GM12878 (cell line): ENCODE measurements around the gene MATN3. TPM values are rescaled to one million over a fixed set of nuclear protein-coding genes. Genes with fewer than 3 reads are reported as not detected.

Source experiments
- ATAC-seq: fragments of 200-7000 bp; cut with Tn5 transposase; 3 replicates; pipeline ENCODE4 v1.9.1; 2020; ENCODE audit warnings: mild to moderate bottlenecking, moderate library complexity
- BruUV-seq: library from RNA; stranded (reverse); fragments of 400-500 nt; replicated peaks from 2 replicates; lab custom pipeline; 2021; lab: Mats Ljungman, UMichigan
- CTCF ChIA-PET: fragments of 300-600 bp; sonication (Branson Sonifier 250); formaldehyde crosslinking; extraction: SDS; loops from one replicate; lab custom pipeline; 2021; ENCODE audit warnings: inconsistent platforms; lab: Yijun Ruan, JAX
- POLR2A ChIA-PET: fragments of 350-600 bp; formaldehyde crosslinking; extraction: SDS; loops from one replicate; lab custom pipeline; 2021; ENCODE audit warnings: inconsistent platforms; lab: Charles Lee
- RAD21 ChIA-PET: fragments of 300-600 bp; sonication (Branson Sonifier 250); formaldehyde crosslinking; loops from one replicate; lab custom pipeline; 2023; ENCODE audit warnings: antibody characterized with exemption; ENCODE audit not compliant: unreplicated experiment; lab: Charles Lee
- SMC1A ChIA-PET: fragments of 300-600 bp; sonication (Branson Sonifier 250); formaldehyde crosslinking; loops from one replicate; lab custom pipeline; 2023; ENCODE audit not compliant: unreplicated experiment, uncharacterized antibody; lab: Charles Lee
- DNase-seq: peaks from one replicate; pipeline ENCODE4 v3.0.0-alpha.2; 2011; ENCODE audit warnings: low read depth, low spot score
- FAIRE-seq: peaks from 3 replicates; lab custom pipeline; 2011; peaks lifted over from hg19 to GRCh38; lab: Jason Lieb, UNC
- H2AFZ ChIP-seq: 2 replicates; pipeline ENCODE4 v1.6.0; 2011; ENCODE audit warnings: low read depth, low read length, control low read depth; ENCODE audit not compliant: control insufficient read depth
- H3K27ac ChIP-seq: 2 replicates; pipeline ENCODE4 v1.5.1; 2011; ENCODE audit warnings: control low read depth; ENCODE audit not compliant: control insufficient read depth, insufficient read depth
- H3K27me3 ChIP-seq, 2 experiments: replicated peaks in 1 of 2; 2 replicates each; pipeline versions ENCODE4 v1.6.0 to v1.6.1; 2011; ENCODE audit warnings: low read length in 1 of 2; ENCODE audit not compliant: control insufficient read depth in 2 of 2, insufficient read depth in 2 of 2
- H3K36me3 ChIP-seq, 2 experiments: 2 replicates each; pipeline ENCODE4 v1.5.1; 2011; ENCODE audit warnings: low read length in 1 of 2; ENCODE audit not compliant: control insufficient read depth in 2 of 2, insufficient read depth in 2 of 2
- H3K4me1 ChIP-seq: 2 replicates; pipeline ENCODE4 v1.6.1; 2011; ENCODE audit warnings: mild to moderate bottlenecking, low read length, moderate library complexity, mixed read lengths; ENCODE audit not compliant: control insufficient read depth, insufficient read depth
- H3K4me2 ChIP-seq: 2 replicates; pipeline ENCODE4 v1.6.0; 2011; ENCODE audit warnings: control low read depth; ENCODE audit not compliant: control insufficient read depth, insufficient read depth
- H3K4me3 ChIP-seq: fragments of 200-600 bp; sonication (generic); 2 replicates; pipeline ENCODE4 v1.5.1; 2016
- H3K79me2 ChIP-seq: 2 replicates; pipeline ENCODE4 v1.6.0; 2011; ENCODE audit warnings: low read length; ENCODE audit not compliant: control insufficient read depth, insufficient read depth
- H3K9ac ChIP-seq: 2 replicates; pipeline ENCODE4 v1.8.0; 2011; ENCODE audit warnings: low read length, control low read depth, mixed read lengths; ENCODE audit not compliant: control insufficient read depth, insufficient read depth
- H3K9me3 ChIP-seq: replicated peaks from 3 replicates; pipeline ENCODE4 v1.5.1; 2011; ENCODE audit warnings: mild to moderate bottlenecking, low read length; ENCODE audit not compliant: control insufficient read depth, insufficient read depth
- H4K20me1 ChIP-seq: 2 replicates; pipeline ENCODE4 v1.6.0; 2011; ENCODE audit not compliant: control insufficient read depth, insufficient read depth
- BHLHE40 ChIP-seq, 2 experiments: fragments of 450-650 bp in 1 of 2; IDR thresholded peaks; 2 replicates each; pipeline ENCODE4 v1.6.1; 2011 to 2017; ENCODE audit warnings: low read depth in 2 of 2, borderline replicate concordance in 1 of 2, improper control_type of control experiment in 1 of 2, low read length in 1 of 2, mild to moderate bottlenecking in 1 of 2
- CUX1 ChIP-seq: IDR thresholded peaks from 2 replicates; pipeline ENCODE4 v1.6.1; 2012; ENCODE audit warnings: improper control_type of control experiment, low read depth, low read length; ENCODE audit not compliant: insufficient replicate concordance
- HDAC2 ChIP-seq: fragments of 200-600 bp; sonication (generic); IDR thresholded peaks from 2 replicates; pipeline ENCODE4 v1.6.1; 2017
- MYC ChIP-seq: IDR thresholded peaks from 2 replicates; pipeline ENCODE4 v1.6.1; 2011; ENCODE audit warnings: mild to moderate bottlenecking, low read length, moderate library complexity, inconsistent platforms; ENCODE audit not compliant: insufficient read depth, insufficient replicate concordance, insufficient read length, severe bottlenecking
- RAD51 ChIP-seq: fragments of 450-650 bp; IDR thresholded peaks from 2 replicates; pipeline ENCODE4 v1.6.1; 2016; ENCODE audit warnings: moderate library complexity, mild to moderate bottlenecking, inconsistent platforms
- RBBP5 ChIP-seq: fragments of 200-600 bp; sonication (generic); conservative IDR thresholded peaks from 2 replicates; pipeline ENCODE4 v1.6.1; 2016
- RUNX3 ChIP-seq: IDR thresholded peaks from 2 replicates; pipeline ENCODE4 v1.6.1; 2012; ENCODE audit warnings: low read length, inconsistent platforms
- SREBF1 ChIP-seq: IDR thresholded peaks from 2 replicates; pipeline ENCODE4 v1.6.1; 2012; ENCODE audit warnings: mild to moderate bottlenecking, low read length
- ZBTB4 ChIP-seq: fragments of 450-650 bp; formaldehyde crosslinking; IDR thresholded peaks from 2 replicates; pipeline ENCODE4 v1.4.0; 2022; ENCODE audit warnings: mild to moderate bottlenecking, moderate library complexity
- WGBS: methylation state at CpG from one replicate; pipeline ENCODE4 v1.1.6; 2016; ENCODE audit warnings: low lambda C conversion rate; ENCODE audit not compliant: insufficient replicate concordance, insufficient coverage; ENCODE audit errors: missing lambda C conversion rate; 5-methylcytosine and 5-hydroxymethylcytosine counted together
- in situ Hi-C: fragments of 300-500 bp; cut with MboI; formaldehyde crosslinking; loops from 9 replicates; pipeline ENCODE4 v1.14.3; 2018; ENCODE audit warnings: mixed read lengths
- intact Hi-C: fragments of 100-400 bp; cut with micrococcal nuclease; formaldehyde crosslinking; loops from one replicate; pipeline ENCODE4 v1.14.2; 2022; ENCODE audit not compliant: unreplicated experiment
- polyA plus RNA-seq, 11 experiments: library from polyadenylated mRNA; depleted of rRNA in 4 of 11; unstranded in 6 of 11; stranded (reverse) in 5 of 11; fragments of >200 nt; fragmentation: Nextera tagmentation in 4 of 11; fragmentation: Illumina TruSeq in 1 of 11; extraction: Ambion mirVana in 4 of 11; extraction: Trizol in 1 of 11; gene quantifications; 1 replicate in 1 of 11; 2 replicates in 10 of 11; pipeline versions ENCODE4 v1.2.1 to v1.2.3, GENCODE V29; 2011 to 2016; ENCODE audit warnings: inconsistent platforms in 2 of 11, missing spikeins in 2 of 11, low read depth in 1 of 11
- total RNA-seq, 4 experiments: library from RNA; depleted of rRNA in 3 of 4; stranded (reverse); fragments of >200 nt in 3 of 4; fragmentation: Illumina TruSeq in 1 of 4; extraction: Trizol in 1 of 4; gene quantifications; 2 replicates each; pipeline versions ENCODE4 v1.2.1 to v1.2.3, GENCODE V29; 2013 to 2021

Gene MATN3
- total and polyA plus RNA-seq, 10 of the 15 experiments (the other 5 are each of a cell fraction or from before 2014, with no cell fraction given), result 0.09 TPM; not detected in 9

- TF ChIP-seq HDAC2 (no peak), CUX1 (no peak), RBBP5 (no peak), SREBF1 (no peak), ZBTB4 (CRISPR knock-in tag) (no peak), RAD51 (no peak), RUNX3 (no peak), BHLHE40 (IDR thresholded peaks at IDR 0.05; ENCODE audit: borderline replicate concordance in 1 of 2, low read depth in 2 of 2, low read length in 1 of 2) (no peak), MYC (no peak)
- Histone ChIP-seq H4K20me1 (no peaks in the 10 kb centered on the region), H3K27ac (no peak overlapping the region), H3K4me1 (no peaks in the 10 kb centered on the region), H3K9me3 (no peaks in the 10 kb centered on the region; the same call in 2 of the 3 replicates), H3K4me2 (no peak overlapping the region), H3K79me2 (no peaks in the 10 kb centered on the region), H2AFZ (no peak overlapping the region), H3K9ac (no peak overlapping the region), H3K27me3 (no peaks in the 10 kb centered on the region; a peak in 1 of 4 replicates), H3K4me3 (no peak overlapping the region), H3K36me3 (no peaks in the 10 kb centered on the region)
- in situ Hi-C loops (no loop called here), intact Hi-C loops (no loop called here)
- RAD21 ChIA-PET, result interaction anchor here (1.0 kb wide), 1 partner anchor 46 kb away, joined by 5 read pairs; no protein-coding TSS in a partner anchor
- POLR2A ChIA-PET, result interaction anchor here (0.6 to 3.1 kb wide), 3 partner anchors 9 to 74 kb away, joined by 4 to 17 read pairs (median 10); partner anchors contain the start of gene LAPTM4A
- ATAC-seq (no peak), DNase-seq (no peak), FAIRE-seq (no peak)
- BruUV-seq, result no TSS peak
- 35% methylated on average over 3 of the region's 3 CpGs for WGBS
- SMC1A ChIA-PET, result interaction anchor here (1.1 to 3.5 kb wide), 4 partner anchors 11 to 106 kb away, joined by 3 to 10 read pairs (median 5); no protein-coding TSS in a partner anchor
- CTCF ChIA-PET, result interaction anchor here (0.9 to 1.5 kb wide), 2 partner anchors 9 to 29 kb away, joined by 3 to 4 read pairs; no protein-coding TSS in a partner anchor
Measured at GRCh38 chr2:20061476-20061875, 49.0 kb upstream of the MATN3 start.
